ENCODE results near the gene SCAMP1.
"Not testable (repeated sequence)": the region's sequence is repeated elsewhere in the genome, so short reads cannot be mapped to it uniquely, and the experiment has no call there.

The SCAMP1 gene

GRCh38 chr5:78420548-78420947, 60.1 kb downstream of the SCAMP1 start:
- DNase-seq (ENCODE audit: low read depth in 2 of 2, low spot score in 1 of 2), result no peak

GRCh38 chr5:78424665-78425064, 64.2 kb downstream of the SCAMP1 start:
- no peak for DNase-seq (ENCODE audit: low read depth in 2 of 2, low spot score in 1 of 2)

GRCh38 chr5:78429332-78429980, 69.0 kb downstream of the SCAMP1 start:
- DNase-seq (ENCODE audit: low read depth in 2 of 2, low spot score in 1 of 2), result no peak

GRCh38 chr5:78430866-78431265, 70.4 kb downstream of the SCAMP1 start:
- no peak for DNase-seq (ENCODE audit: low read depth in 2 of 2, low spot score in 1 of 2)

GRCh38 chr5:78433972-78434371, 73.6 kb downstream of the SCAMP1 start:
- no peak for DNase-seq (ENCODE audit: low read depth in 2 of 2, low spot score in 1 of 2)

GRCh38 chr5:78447775-78448424, 87.5 kb downstream of the SCAMP1 start:
- DNase-seq (ENCODE audit: low read depth in 2 of 2, low spot score in 1 of 2), result no peak

GRCh38 chr5:78449103-78449502, 88.7 kb downstream of the SCAMP1 start:
- DNase-seq (ENCODE audit: low read depth in 2 of 2, low spot score in 1 of 2), result no peak

- not testable (repeated sequence) for DNase-seq (ENCODE audit: low read depth in 2 of 2, low spot score in 1 of 2)
Measured at GRCh38 chr5:78457507-78457906, 97.1 kb downstream of the SCAMP1 start.

- no peak for DNase-seq (ENCODE audit: low read depth in 2 of 2, low spot score in 1 of 2)
Measured at GRCh38 chr5:78458843-78459242, 98.4 kb downstream of the SCAMP1 start.

- no peak for DNase-seq (ENCODE audit: low read depth in 2 of 2, low spot score in 1 of 2)
Measured at GRCh38 chr5:78467140-78467539, 106.7 kb downstream of the SCAMP1 start.

GRCh38 chr5:78467752-78468357, 107.4 kb downstream of the SCAMP1 start:
- DNase-seq (ENCODE audit: low read depth in 2 of 2, low spot score in 1 of 2), result no peak

- no peak for DNase-seq (ENCODE audit: low read depth in 2 of 2, low spot score in 1 of 2)
Measured at GRCh38 chr5:78471896-78472295, 111.5 kb downstream of the SCAMP1 start.

- no peak for DNase-seq (ENCODE audit: low read depth in 2 of 2, low spot score in 1 of 2)
Measured at GRCh38 chr5:78472469-78473106, 112.2 kb downstream of the SCAMP1 start.

- no peak for DNase-seq (ENCODE audit: low read depth in 2 of 2, low spot score in 1 of 2)
Measured at GRCh38 chr5:78473751-78474150, 113.3 kb downstream of the SCAMP1 start.

GRCh38 chr5:78475370-78475769, 115.0 kb downstream of the SCAMP1 start:
- DNase-seq (ENCODE audit: low read depth in 2 of 2, low spot score in 1 of 2), result no peak

- no peak for DNase-seq (ENCODE audit: low read depth in 2 of 2, low spot score in 1 of 2)
Measured at GRCh38 chr5:78476795-78477194, 116.4 kb downstream of the SCAMP1 start.

GRCh38 chr5:78482948-78483347, 122.5 kb downstream of the SCAMP1 start:
- no peak for DNase-seq (ENCODE audit: low read depth in 2 of 2, low spot score in 1 of 2)

GRCh38 chr5:78483809-78484521, 123.5 kb downstream of the SCAMP1 start:
- DNase-seq (ENCODE audit: low read depth in 2 of 2, low spot score in 1 of 2), result no peak

GRCh38 chr5:78486218-78486617, 125.8 kb downstream of the SCAMP1 start:
- no peak for DNase-seq (ENCODE audit: low read depth in 2 of 2, low spot score in 1 of 2)

- DNase-seq (ENCODE audit: low read depth in 2 of 2, low spot score in 1 of 2), result no peak
Measured at GRCh38 chr5:78487846-78488245, 127.4 kb downstream of the SCAMP1 start.

GRCh38 chr5:78490709-78491485, 130.5 kb downstream of the SCAMP1 start:
- no peak for DNase-seq (ENCODE audit: low read depth in 2 of 2, low spot score in 1 of 2)
